ENCODE measurements around the gene KCNB1. TPM values are rescaled to one million over a fixed set of nuclear protein-coding genes. Genes with fewer than 3 reads are reported as not detected.

KCNB1 gene
- total and polyA plus RNA-seq, 8 donors = 0.12 to 21.0 (median 2.3) TPM; not detected in 1

DNA sequence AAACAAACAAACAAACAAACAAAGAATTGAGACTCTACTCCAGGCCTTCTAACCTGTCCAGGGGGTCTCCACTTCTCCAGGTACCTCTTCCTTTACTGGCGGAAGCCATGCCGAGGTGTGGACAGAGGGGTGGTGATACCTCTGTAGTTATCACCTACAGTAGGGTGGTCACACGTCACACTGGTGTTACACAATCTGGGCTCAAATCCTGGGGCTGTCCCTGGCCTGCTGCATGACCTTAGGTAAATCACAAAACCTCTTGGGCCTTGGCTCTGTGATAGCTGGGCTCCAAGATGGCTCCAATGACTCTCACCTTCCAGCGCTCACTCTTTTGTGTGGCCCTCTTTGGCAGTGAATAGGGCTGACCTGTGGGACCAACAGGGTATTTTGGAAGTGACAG is 127.8 kb downstream of the KCNB1 start:
- WGBS, 5 donors = 80 to 86% (median 83%) methylated on average over 4 of the region's 4 CpGs

GRCh38 chr20:49353348-49353747 is 129.1 kb downstream of the KCNB1 start:
- TF ChIP-seq POLR2AphosphoS5 (IDR thresholded peaks at IDR 0.05) (no peak), EP300 (IDR thresholded peaks at IDR 0.05) (no peak), POLR2A (IDR thresholded peaks at IDR 0.05) (no peak)
- TF ChIP-seq, protein P1, sequence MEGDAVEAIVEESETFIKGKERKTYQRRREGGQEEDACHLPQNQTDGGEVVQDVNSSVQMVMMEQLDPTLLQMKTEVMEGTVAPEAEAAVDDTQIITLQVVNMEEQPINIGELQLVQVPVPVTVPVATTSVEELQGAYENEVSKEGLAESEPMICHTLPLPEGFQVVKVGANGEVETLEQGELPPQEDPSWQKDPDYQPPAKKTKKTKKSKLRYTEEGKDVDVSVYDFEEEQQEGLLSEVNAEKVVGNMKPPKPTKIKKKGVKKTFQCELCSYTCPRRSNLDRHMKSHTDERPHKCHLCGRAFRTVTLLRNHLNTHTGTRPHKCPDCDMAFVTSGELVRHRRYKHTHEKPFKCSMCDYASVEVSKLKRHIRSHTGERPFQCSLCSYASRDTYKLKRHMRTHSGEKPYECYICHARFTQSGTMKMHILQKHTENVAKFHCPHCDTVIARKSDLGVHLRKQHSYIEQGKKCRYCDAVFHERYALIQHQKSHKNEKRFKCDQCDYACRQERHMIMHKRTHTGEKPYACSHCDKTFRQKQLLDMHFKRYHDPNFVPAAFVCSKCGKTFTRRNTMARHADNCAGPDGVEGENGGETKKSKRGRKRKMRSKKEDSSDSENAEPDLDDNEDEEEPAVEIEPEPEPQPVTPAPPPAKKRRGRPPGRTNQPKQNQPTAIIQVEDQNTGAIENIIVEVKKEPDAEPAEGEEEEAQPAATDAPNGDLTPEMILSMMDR (IDR thresholded peaks at IDR 0.05) = no peak
- intact Hi-C loops (cut with DNase I; ENCODE audit: low total_unique reads) = no loop called here
- H3K9me3 ChIP-seq = no peaks in the 10 kb centered on the region
- H3K27ac ChIP-seq = no peak overlapping the region
- WGBS, 5 donors = 59 to 74% (median 65%) methylated on average over 4 of the region's 4 CpGs
- H3K27me3 ChIP-seq = peaks cover 0 to 7% (median 6%) of the 10 kb centered on the region in 3 donors
- no peaks in the 10 kb centered on the region for H3K4me1 ChIP-seq
- no peak for DNase-seq
- H3K36me3 ChIP-seq = no peaks in the 10 kb centered on the region
- no peak overlapping the region for H3K4me3 ChIP-seq

More for the DNA sequence above, 127.8 kb downstream of the KCNB1 start:
- Histone ChIP-seq H3K36me3 (no peaks in the 10 kb centered on the region), H3K27ac (no peak overlapping the region), H3K27me3 (peaks cover 0 to 6% (median 6%) of the 10 kb centered on the region in 3 donors), H3K4me3 (no peak overlapping the region), H3K4me1 (no peaks in the 10 kb centered on the region), H3K9me3 (no peaks in the 10 kb centered on the region)
- no peak for DNase-seq
- TF ChIP-seq EP300 (IDR thresholded peaks at IDR 0.05) (no peak), POLR2AphosphoS5 (IDR thresholded peaks at IDR 0.05) (no peak), POLR2A (IDR thresholded peaks at IDR 0.05) (no peak)
- TF ChIP-seq, protein P1 (IDR thresholded peaks at IDR 0.05) = no peak
- intact Hi-C loops (cut with DNase I; ENCODE audit: low total_unique reads) = no loop called here

- no peak overlapping the region for H3K27ac ChIP-seq
- H3K27me3 ChIP-seq = peaks cover 0 to 7% (median 6%) of the 10 kb centered on the region in 3 donors
- intact Hi-C loops (cut with DNase I; ENCODE audit: low total_unique reads) = no loop called here
- no peaks in the 10 kb centered on the region for H3K4me1 ChIP-seq
- DNase-seq = no peak
- H3K36me3 ChIP-seq = no peaks in the 10 kb centered on the region
- H3K9me3 ChIP-seq = no peaks in the 10 kb centered on the region
- no peak for TF ChIP-seq POLR2AphosphoS5 (IDR thresholded peaks at IDR 0.05)
- TF ChIP-seq POLR2A (IDR thresholded peaks at IDR 0.05) = no peak
- TF ChIP-seq, protein P1 (IDR thresholded peaks at IDR 0.05) = no peak
- TF ChIP-seq EP300 (IDR thresholded peaks at IDR 0.05) = no peak
- H3K4me3 ChIP-seq = no peak overlapping the region
- WGBS, 5 donors = 64 to 84% (median 71%) methylated on average over 4 of the region's 4 CpGs
Measured at GRCh38 chr20:49352751-49353150, 129.7 kb downstream of the KCNB1 start.

GRCh38 chr20:49351775-49352174 is 130.7 kb downstream of the KCNB1 start:
- DNase-seq = no peak
- WGBS, 5 donors = 74 to 84% (median 82%) methylated on average over 4 of the region's 4 CpGs
- TF ChIP-seq POLR2AphosphoS5 (IDR thresholded peaks at IDR 0.05) (no peak), EP300 (IDR thresholded peaks at IDR 0.05) (no peak)
- peak overlapping the region in 1 of 5 donors; percentile 7 for H3K27ac ChIP-seq
- H3K4me3 ChIP-seq = no peak overlapping the region
- no peaks in the 10 kb centered on the region for H3K9me3 ChIP-seq
- no peaks in the 10 kb centered on the region for H3K4me1 ChIP-seq
- H3K36me3 ChIP-seq = no peaks in the 10 kb centered on the region
- intact Hi-C loops (cut with DNase I; ENCODE audit: low total_unique reads) = no loop called here
- peaks cover 0 to 7% (median 6%) of the 10 kb centered on the region in 3 donors for H3K27me3 ChIP-seq

DNA sequence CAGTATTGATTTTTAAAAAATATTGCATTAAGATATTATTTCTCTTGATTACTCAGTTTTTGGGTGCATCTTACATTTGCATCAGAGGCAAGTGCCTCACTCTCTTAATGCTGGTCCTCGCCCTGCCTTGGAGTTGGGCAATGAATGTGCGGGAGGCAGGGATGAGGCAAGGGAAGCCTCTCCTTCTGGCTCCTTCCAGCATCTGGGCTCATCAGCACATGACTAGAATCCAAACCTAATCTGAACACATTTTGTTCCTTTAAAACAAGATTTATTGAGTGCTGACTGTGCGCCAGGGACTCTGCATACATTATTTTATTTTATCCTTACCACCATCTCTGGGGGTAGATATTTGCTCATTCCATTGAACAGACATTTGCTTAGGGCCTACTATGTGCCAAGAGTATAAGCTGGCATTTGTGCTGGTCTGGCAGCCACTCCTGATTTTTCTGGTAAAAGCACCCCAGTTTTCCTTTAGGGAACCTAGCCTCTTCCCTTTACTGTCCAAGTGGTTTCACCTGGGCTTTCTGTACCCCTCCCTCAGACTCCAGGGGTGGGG is 132.7 kb downstream of the KCNB1 start:
- intact Hi-C loops (cut with DNase I; ENCODE audit: low total_unique reads) = no loop called here
- peaks cover 0 to 8% (median 6%) of the 10 kb centered on the region in 3 donors for H3K27me3 ChIP-seq
- peaks cover 0 to 15% (median 4%) of the 10 kb centered on the region in 4 donors for H3K4me1 ChIP-seq
- DNase-seq = no peak
- no peak overlapping the region for H3K4me3 ChIP-seq
- 81 to 96% (median 89%) methylated on average over 3 of the region's 3 CpGs for WGBS, 5 donors
- H3K36me3 ChIP-seq = no peaks in the 10 kb centered on the region
- no peaks in the 10 kb centered on the region for H3K9me3 ChIP-seq
- H3K27ac ChIP-seq = peak overlapping the region in 1 of 5 donors; percentile 50
- TF ChIP-seq POLR2AphosphoS5 (IDR thresholded peaks at IDR 0.05) (peak in 2 of 3 donors; percentile 25 to 41), EP300 (IDR thresholded peaks at IDR 0.05) (no peak)

Measured in stomach (tissue), 9 donors.